Omental fat pad (tissue), 4 donors: Measurements from ENCODE around the gene FBXO21. TPM values are rescaled to one million over a fixed set of nuclear protein-coding genes. Genes with fewer than 3 reads are reported as not detected.

ENCODE experiments used
- ATAC-seq: fragments of 150-250 bp; one replicate; pipeline ENCODE4 v1.9.1; 2016; ENCODE audit warnings: mild to moderate bottlenecking, moderate library complexity; ENCODE audit not compliant: low FRiP score
- DNase-seq: peaks from one replicate; pipeline ENCODE4 v3.0.0-alpha.2; 2019; ENCODE audit warnings: low spot score
- CTCF ChIP-seq, 3 donors: fragments of 450-650 bp; IDR thresholded peaks; one replicate each; pipeline ENCODE4 v1.5.1; 2016 to 2017; ENCODE audit warnings: antibody characterized with exemption in 3 of 3, mild to moderate bottlenecking in 3 of 3, moderate library complexity in 2 of 3
- total RNA-seq, 4 donors: library from RNA; depleted of rRNA; stranded (reverse); fragments of >200 nt; gene quantifications; one replicate each; pipeline ENCODE4 v1.1.0, GENCODE V29; 2016

FBXO21 gene
- total RNA-seq, 4 donors from 2014 or later: 45.0 to 74.2 (median 62.2) TPM

GRCh38 chr12:117178745-117179144 lies 11.5 kb downstream of the FBXO21 start:
- no peak for ATAC-seq
- no peak for TF ChIP-seq CTCF (IDR thresholded peaks at IDR 0.05)
- no peak for DNase-seq

- no peak for DNase-seq
- no peak for ATAC-seq
- TF ChIP-seq CTCF (IDR thresholded peaks at IDR 0.05): no peak
These were observed 12.0 kb downstream of the FBXO21 start for GRCh38 chr12:117178301-117178700.

- ATAC-seq: no peak
- DNase-seq: no peak
- no peak for TF ChIP-seq CTCF (IDR thresholded peaks at IDR 0.05)
These were observed 18.1 kb downstream of the FBXO21 start for GRCh38 chr12:117172168-117172567.

- no peak for DNase-seq
- no peak for TF ChIP-seq CTCF (IDR thresholded peaks at IDR 0.05)
- ATAC-seq: no peak
These were observed 18.6 kb downstream of the FBXO21 start for GRCh38 chr12:117171499-117172162.

- ATAC-seq (no peak), DNase-seq (no peak)
- TF ChIP-seq CTCF (IDR thresholded peaks at IDR 0.05): no peak
These were observed 20.7 kb downstream of the FBXO21 start for GRCh38 chr12:117169548-117169947.

GRCh38 chr12:117168976-117169375 lies 21.3 kb downstream of the FBXO21 start:
- no peak for TF ChIP-seq CTCF (IDR thresholded peaks at IDR 0.05)
- DNase-seq (no peak), ATAC-seq (no peak)

GRCh38 chr12:117167769-117168168 lies 22.5 kb downstream of the FBXO21 start:
- DNase-seq: no peak
- ATAC-seq: no peak
- no peak for TF ChIP-seq CTCF (IDR thresholded peaks at IDR 0.05)
